Hematopoietic multipotent progenitor cell treated with erythropoietin and hydrocortisone succinate and interleukin-3 and kit ligand, for 8 days (in vitro differentiated cells): ENCODE data around the gene BDKRB2.

ENCODE experiments used
- DNase-seq: peaks from one replicate; pipeline ENCODE4 v3.0.0-alpha.2; 2015

Gene BDKRB2

GRCh38 chr14:96176811-96177211, 27.8 kb upstream of the BDKRB2 start:
- DNase-seq: no peak

DNA sequence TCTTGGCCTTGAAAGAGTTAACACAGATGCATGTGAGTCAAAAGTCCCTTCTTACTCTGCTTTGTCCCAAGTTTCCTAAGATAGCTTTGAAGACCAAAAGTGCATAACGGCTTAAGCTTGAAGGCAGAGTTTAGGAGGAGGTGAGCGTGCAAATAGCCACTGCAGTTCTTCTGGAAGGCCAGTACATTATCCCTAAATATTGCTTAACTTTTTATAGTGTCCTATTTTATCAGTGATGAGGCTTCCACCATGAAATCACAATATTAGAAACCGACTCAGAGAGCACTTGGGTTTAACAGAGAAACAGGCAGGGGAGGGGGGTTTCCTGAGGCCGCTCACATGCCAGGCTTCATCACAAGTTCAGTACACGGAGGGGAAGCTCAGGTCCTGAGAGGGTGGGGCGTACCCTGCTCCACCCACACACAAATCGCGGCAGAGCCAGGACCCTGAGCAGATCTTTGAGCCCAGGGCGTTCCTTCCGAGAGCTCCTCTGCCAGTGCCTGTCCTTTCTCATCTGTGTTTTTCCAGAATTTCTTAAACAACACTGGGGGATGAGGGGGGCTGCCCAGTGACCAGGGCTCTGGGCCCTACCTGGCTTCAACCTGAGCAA, 26.8 kb upstream of the BDKRB2 start:
- no peak for DNase-seq

GRCh38 chr14:96178461-96179321, 25.9 kb upstream of the BDKRB2 start:
- DNase-seq: no peak

GRCh38 chr14:96180043-96180874, 24.4 kb upstream of the BDKRB2 start:
- no peak for DNase-seq

DNA sequence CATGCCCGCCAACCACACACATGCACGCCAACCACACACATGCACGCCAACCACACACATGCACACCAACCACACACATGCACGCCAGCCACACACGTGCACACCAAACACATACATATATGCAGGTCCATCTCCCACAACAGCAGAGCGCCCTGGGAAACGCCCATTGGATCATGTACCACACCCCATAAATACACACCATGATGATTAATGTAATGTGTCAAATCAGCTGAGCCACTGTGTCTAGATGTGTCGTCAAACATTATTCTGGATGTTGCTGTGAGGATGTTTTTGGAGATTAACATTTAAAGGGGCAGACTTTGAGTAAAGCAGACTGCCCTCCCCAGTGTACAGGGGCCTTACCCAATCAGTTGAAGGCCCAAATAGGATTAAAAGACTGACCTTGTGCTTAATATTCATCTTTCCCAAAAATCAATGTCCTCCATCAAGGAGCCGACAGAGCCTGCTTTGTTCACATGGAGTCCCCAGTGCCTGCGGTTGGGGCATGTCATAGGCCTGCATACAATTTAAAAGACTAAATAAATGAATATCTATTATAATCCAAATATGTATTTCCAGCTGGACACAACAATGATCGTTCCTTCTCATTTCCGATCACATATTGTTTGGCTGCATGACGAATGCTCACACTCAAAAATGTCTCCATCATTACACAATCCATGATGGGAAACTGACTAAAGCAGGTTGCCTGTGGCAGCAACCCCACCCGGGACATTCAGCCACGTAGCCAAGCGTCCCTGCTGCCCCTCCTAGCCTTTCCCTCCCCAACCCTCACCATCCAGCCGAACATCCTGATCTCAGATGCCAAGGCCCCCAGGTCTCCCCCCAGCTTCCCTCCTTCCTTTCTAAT, 23.2 kb upstream of the BDKRB2 start:
- no peak for DNase-seq

- no peak for DNase-seq
These were observed 22.1 kb upstream of the BDKRB2 start for GRCh38 chr14:96182546-96182945.

DNA sequence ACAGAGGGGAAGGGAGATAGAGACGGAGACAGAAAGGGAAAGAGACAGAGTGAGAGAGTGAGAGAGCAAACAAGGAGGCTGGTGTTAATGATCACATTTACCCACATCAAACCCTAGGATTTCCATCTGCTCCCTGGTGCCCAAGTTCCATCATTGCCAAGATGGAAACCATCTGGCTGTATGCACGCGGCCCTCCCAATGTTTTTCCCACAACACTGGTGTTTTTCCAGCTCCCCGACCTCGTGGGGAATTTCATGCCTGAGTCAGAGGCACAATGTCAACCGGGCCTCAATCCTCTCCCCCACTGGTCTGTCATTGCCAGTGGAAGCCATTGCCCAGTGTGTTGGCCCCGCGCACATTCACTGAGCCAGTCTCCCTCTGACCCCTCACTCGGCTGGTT, 19.9 kb upstream of the BDKRB2 start:
- no peak for DNase-seq

GRCh38 chr14:96187216-96188031, 17.2 kb upstream of the BDKRB2 start:
- DNase-seq: no peak

DNA sequence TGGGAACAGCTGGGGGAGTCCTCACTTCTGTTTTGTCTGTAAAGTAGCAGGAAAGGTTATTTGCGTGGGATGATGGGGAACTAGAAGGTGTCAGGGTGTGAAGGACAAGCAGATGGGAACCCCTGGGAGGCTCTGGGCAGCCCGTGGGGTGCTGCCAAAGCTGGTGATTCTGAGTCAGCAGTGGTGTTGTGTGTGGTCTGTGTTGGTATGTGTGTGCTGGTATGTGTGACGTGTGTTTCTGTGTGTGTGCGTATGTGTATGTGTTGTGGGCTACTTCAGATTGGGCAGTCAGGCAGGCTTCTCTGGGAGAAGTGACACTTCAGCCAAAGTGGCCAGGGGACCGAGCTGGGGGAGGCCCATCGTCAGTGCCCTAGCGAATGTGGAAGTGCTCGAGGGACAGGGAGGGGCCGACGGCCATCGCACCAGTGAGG, 15.3 kb upstream of the BDKRB2 start:
- no peak for DNase-seq

DNA sequence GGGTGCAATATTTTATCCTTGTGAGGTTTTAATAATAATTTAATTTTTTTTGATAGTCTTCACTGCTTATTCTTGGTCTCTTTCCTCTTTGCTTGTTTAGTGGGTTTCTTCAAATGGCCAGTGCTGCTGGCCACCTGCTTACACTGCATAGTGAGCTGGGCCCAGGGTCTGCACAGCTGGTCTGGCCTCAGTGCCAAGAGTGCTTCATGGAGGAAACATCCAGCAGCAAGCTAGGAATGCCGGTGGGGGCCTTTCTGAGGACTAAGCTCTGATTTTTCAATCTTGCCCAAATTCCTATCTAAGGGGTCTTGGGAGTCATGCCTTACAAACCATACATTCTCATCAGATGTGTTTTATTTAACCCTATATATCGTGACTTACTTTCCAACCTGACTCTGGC, 13.3 kb upstream of the BDKRB2 start:
- DNase-seq: no peak

DNA sequence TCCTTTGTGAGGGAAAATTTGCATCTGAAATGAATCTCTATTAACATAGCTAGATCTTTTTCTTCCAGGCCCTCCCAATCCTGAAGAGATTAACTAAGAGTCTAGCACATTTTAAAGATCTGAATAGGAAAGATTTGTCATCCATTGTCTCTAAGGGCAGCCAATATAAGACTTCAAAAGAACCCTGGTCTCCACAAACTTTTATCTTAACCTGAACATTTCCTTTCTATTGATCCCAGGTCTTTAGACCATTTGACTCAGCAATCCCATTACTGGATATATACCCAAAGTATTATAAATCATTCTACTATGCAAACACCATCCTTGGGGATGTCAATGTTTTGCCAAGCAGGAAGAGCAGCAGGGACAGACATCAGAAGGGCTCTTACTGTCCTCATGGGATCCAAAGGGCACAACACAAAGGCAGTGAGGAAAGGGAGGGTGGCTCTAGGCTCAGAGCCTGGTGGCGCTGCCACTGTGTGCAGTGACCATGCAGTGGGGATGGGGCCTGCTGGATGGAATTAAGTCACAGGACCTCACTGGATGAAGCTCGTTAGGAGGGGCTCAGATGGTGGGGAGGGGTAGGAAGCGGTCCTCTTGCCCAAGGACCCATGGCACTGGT, 12.7 kb upstream of the BDKRB2 start:
- no peak for DNase-seq

DNA sequence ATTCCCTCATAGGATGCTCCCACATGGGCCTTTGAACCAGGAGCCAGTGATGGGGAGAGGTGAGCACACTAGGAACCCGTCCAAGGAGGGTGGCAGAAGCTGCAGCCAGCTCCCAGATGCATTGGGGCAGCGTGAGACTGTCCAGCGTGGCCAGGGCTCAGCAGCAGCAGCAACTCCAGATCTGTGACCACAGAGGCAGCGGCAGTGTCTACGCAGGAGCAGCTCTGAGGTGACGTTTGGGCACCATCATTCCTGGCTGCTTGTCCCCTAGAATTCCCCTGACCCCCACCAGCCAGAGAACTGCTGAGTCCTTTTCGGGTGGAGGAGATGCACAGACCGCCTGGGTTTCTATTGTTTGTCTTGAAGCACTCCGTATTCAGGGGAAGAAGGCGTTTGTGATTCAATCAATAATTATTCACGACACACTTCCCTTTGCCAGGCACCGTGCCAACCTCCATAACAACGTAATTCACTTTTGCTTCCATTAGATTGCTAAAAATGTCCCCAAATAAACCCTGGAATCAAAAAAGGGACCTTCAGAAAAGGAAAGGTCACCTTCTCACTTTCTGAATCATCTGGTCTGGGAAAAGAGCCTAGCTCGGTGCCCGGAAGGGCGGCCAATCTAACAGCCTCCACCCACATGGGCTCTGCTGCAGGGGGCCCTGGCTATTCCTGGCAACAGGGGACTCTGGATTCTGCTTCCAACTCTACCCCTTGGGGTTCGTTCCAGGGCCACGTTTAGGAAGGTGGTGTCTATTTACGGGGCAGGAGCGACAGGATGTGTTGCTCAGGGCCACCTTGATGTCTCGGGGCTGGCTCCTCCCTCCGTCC, 11.4 kb upstream of the BDKRB2 start:
- DNase-seq: no peak

DNA sequence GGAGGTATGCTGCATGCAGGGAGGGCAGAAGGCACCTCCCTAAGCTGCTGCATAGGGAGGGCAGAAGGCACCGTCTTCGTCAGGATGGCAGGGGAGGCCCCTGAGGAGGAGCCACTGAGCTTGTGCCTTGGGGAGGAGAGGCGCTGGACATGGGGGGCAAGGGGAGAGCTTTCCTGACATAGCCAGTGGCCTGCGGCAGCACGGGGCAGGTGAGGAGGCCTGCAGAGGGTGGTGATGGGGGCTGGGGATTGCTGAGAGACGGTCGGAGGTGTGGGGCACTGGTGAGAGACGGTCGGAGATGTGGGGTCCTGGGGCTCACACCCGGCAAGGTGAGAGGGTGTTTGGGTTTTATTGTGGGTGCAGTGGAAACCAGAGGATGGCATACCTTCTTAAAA, 10.4 kb upstream of the BDKRB2 start:
- no peak for DNase-seq

GRCh38 chr14:96194657-96195431, 9.8 kb upstream of the BDKRB2 start:
- no peak for DNase-seq

- no peak for DNase-seq
These were observed 9.1 kb upstream of the BDKRB2 start for GRCh38 chr14:96195441-96196081.

- DNase-seq: no peak
These were observed 7.3 kb upstream of the BDKRB2 start for GRCh38 chr14:96197163-96197852.

DNA sequence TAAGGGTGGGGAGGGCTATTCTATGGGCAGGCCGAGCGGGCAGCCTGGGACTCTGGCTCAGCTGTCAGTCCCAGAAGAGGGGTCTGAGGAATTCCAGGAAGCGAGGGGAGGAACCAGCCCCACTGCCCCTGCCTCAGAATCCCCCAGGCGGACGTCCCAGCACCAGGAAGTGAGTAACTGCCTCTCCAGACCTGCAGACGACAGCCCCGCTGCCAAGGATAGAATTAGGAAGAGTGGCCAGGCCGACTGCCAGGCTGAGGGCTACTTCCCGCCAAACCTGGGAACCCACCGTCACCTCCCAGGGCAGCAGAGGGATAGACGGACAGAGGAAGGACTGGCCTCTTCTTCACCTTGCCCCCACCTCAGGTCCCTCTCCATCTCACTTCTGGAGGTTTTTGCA, 6.7 kb upstream of the BDKRB2 start:
- DNase-seq: no peak

- no peak for DNase-seq
These were observed 6.1 kb upstream of the BDKRB2 start for GRCh38 chr14:96198430-96199130.
